GM20000 (cell line): ENCODE results near the gene CACNG7.

Source experiments
- DNase-seq: peaks from one replicate; pipeline ENCODE4 v3.0.0; 2012; ENCODE audit warnings: low spot score
- CTCF ChIP-seq: IDR thresholded peaks from 2 replicates; pipeline ENCODE4 v1.5.1; 2012; ENCODE audit warnings: mild to moderate bottlenecking, control low read depth; ENCODE audit errors: extremely low read depth, missing control alignments

The CACNG7 gene

GRCh38 chr19:53908106-53908934 lies 758 bp upstream of the CACNG7 start:
- TF ChIP-seq CTCF = no peak
- DNase-seq = peak; percentile 75

- DNase-seq = no peak
- TF ChIP-seq CTCF = no peak
Measured at GRCh38 chr19:53909471-53910169, 542 bp downstream of the CACNG7 start.

GRCh38 chr19:53910170-53910518 lies 1.1 kb downstream of the CACNG7 start:
- peak; percentile 23 for DNase-seq
- no peak for TF ChIP-seq CTCF

- TF ChIP-seq CTCF = peak; percentile 5
- DNase-seq = peak; percentile 36
Measured at GRCh38 chr19:53912653-53913052, 3.6 kb downstream of the CACNG7 start.

- no peak for DNase-seq
- TF ChIP-seq CTCF = no peak
Measured at GRCh38 chr19:53915000-53915399, 5.9 kb downstream of the CACNG7 start.

- DNase-seq = no peak
Measured at GRCh38 chr19:53916004-53916403, 6.9 kb downstream of the CACNG7 start.

More at GRCh38 chr19:53916004-53916403, 6.9 kb downstream of the CACNG7 start:
- no peak for TF ChIP-seq CTCF
